Fibroblast of pulmonary artery (primary cell): ENCODE results near the gene KHDRBS2.

ENCODE experiments used
- DNase-seq: peaks from one replicate; pipeline ENCODE4 v3.0.0-alpha.2; 2010; ENCODE audit warnings: low read depth
- H3K4me3 ChIP-seq: replicated peaks from 2 replicates; pipeline ENCODE4 v1.5.1; 2011; ENCODE audit warnings: low read depth, mild to moderate bottlenecking, control low read depth, low read length, moderate library complexity
- TF ChIP-seq, protein P1 (sequence below): IDR thresholded peaks from 2 replicates; pipeline ENCODE4 v1.5.1; 2011; ENCODE audit warnings: mild to moderate bottlenecking, control low read depth, low read length, inconsistent platforms; ENCODE audit errors: missing control alignments

The KHDRBS2 gene

DNA sequence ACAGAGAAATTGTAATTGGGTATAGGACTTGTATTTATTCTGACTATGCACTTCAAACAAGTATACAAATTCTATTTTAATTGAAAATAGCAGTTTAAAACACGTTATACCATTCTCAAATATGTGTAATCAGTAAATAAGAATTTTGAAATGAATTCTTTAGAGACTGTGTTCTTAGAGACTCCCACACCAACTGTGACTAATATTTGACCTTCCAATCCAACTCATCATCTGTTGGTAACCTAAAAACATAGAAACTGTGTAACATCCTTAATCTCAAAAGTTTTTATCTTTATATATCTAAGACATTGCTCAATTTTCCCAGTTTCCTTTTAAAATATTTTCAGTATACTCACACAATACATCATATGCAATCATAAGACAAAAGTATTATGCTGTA lies 83.9 kb downstream of the KHDRBS2 start:
- TF ChIP-seq, protein P1, sequence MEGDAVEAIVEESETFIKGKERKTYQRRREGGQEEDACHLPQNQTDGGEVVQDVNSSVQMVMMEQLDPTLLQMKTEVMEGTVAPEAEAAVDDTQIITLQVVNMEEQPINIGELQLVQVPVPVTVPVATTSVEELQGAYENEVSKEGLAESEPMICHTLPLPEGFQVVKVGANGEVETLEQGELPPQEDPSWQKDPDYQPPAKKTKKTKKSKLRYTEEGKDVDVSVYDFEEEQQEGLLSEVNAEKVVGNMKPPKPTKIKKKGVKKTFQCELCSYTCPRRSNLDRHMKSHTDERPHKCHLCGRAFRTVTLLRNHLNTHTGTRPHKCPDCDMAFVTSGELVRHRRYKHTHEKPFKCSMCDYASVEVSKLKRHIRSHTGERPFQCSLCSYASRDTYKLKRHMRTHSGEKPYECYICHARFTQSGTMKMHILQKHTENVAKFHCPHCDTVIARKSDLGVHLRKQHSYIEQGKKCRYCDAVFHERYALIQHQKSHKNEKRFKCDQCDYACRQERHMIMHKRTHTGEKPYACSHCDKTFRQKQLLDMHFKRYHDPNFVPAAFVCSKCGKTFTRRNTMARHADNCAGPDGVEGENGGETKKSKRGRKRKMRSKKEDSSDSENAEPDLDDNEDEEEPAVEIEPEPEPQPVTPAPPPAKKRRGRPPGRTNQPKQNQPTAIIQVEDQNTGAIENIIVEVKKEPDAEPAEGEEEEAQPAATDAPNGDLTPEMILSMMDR = no peak
- H3K4me3 ChIP-seq = no peak overlapping the region
- DNase-seq = no peak

DNA sequence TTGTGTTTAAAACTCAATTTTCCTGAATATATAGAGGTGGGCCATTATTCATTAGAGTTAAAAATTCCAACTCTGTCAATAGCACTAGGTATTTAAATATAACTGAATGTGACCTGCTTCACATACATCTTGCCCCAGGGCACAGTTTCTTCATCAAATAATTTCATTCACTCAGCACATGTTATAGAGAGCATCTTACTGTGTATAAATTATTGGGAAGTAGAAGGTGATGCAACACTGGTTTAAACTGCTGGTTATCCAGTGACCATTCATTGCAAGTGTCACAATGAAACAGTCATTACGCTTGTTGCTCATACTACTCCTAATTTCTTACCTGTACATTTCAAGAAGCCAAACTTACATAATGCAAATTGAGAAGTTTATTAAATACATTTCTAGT lies 93.4 kb downstream of the KHDRBS2 start:
- DNase-seq = no peak
- no peak overlapping the region for H3K4me3 ChIP-seq
- TF ChIP-seq, protein P1 = no peak

DNA sequence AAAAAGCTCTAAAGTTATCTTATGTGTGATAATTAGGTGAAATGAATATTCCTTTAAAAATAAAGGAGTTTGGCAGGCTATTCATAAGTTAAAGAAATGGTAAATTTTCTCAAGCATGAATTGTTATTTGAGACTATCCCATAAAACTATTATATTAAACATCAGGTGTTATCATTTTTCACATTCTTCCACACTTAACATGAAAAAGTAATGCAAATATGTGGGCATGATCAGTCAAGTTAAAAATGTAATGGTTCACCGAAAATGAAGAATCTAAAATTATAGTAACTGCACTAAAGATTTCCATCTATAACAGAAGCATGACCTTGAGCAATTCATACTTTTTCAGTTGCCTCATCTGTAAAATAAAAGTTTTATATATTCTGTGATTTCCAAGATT lies 110.8 kb downstream of the KHDRBS2 start:
- no peak for DNase-seq
- TF ChIP-seq, protein P1 = no peak

DNA sequence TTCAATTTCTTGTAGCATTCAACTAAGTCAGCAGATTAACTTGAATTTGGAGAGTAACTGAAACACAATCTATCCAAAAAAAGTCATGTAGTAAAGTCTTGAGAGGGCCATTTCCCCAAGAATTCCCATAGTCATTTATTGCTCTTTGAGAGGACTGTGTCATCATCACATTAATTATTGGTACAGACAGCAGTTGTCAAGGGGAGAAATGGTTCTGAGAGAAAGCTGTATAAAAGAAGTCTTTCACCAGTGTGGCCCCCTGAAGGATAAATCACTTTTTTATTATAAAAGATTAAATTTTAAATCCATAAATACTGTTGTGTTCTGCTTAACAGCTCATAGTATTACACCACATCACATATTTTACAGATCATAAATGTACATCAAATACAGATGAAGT lies 111.5 kb downstream of the KHDRBS2 start:
- no peak overlapping the region for H3K4me3 ChIP-seq
- TF ChIP-seq, protein P1 = no peak
- no peak for DNase-seq

More for the DNA sequence above, 110.8 kb downstream of the KHDRBS2 start:
- H3K4me3 ChIP-seq = no peak overlapping the region

DNA sequence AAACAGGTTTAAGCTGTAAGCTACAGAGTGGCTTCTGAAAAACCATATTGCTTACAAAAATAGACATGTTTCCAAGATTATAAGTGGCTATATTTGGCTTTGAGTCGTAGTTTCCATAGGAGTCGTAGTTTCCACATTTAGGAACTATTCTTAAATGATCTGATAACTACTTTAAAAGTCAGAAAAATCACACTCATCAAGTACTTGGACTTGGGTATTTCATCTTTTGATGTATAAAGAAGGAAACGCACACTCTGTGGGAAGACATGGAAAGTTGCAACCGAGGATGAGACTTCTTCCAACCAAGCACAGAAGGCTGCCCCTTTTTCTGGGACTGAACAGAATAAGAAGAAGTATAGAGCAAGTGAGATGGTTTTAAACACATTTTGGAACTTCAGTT lies 118.3 kb downstream of the KHDRBS2 start:
- H3K4me3 ChIP-seq = no peak overlapping the region
- DNase-seq = no peak
- TF ChIP-seq, protein P1 = no peak

DNA sequence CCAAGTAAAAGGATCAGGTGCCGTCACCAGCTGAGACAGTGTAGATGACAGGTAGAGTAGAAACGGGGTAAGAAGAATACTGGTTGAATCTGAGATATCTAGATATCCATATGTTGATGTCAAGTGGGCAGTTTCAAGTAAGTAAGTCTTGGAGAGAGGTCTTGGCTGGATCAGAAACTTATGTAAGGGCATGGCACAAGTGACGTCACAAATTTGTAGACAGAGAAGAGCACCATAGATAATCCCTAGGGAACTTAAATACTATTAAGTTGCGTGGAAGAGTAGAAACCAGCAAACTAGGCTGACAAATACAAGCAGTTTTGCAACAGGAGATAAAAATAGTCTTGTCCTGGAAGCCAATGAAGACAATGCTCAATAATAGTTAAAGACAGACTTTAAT lies 123.2 kb downstream of the KHDRBS2 start:
- DNase-seq = no peak
- H3K4me3 ChIP-seq = no peak overlapping the region
- TF ChIP-seq, protein P1 = no peak

DNA sequence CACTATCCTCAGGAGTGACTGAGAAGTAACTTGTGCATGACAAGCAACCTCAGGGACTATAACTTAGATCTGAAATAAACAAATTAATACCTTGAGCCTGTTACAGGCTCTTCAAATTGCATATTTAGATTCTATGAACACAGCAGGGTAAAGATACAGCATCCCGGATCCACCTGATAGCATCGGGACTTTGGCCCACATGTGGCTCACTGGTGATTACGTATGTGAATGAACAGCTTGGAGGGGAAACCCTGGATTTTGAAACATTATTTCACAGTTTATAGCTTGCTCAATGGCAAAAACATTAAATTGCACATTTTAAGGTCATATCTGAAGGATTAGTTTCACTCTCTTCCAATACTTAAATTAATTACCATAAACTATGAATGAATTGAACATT lies 133.2 kb downstream of the KHDRBS2 start:
- TF ChIP-seq, protein P1 = no peak
- no peak for DNase-seq
- H3K4me3 ChIP-seq = no peak overlapping the region
